ENCODE data around the gene NEK4.
"Not testable (repeated sequence)": the region's sequence is repeated elsewhere in the genome, so short reads cannot be mapped to it uniquely, and the experiment has no call there.

NEK4 gene

DNA sequence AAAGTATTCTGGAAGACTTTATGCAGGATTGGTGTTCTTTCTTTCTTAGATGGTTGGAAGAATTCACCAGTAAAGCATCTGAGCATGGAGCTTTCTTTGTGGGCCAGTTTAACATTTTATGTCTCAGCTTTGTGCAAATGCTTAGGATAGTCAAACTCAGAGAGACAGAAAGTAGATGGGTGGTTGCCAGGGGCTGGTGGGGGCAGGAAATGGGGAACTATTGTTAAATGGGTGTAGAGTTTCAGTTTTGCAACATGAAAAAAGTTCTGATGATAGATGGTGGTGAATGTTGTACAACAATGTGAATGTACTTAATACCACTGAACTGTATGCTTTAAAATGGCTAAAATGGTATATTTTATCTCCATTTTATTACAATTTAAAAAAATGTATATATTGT is 40.1 kb downstream of the NEK4 start:
- FAIRE-seq = no peak

GRCh38 chr3:52728753-52729152 is 42.0 kb downstream of the NEK4 start:
- not testable (repeated sequence) for FAIRE-seq

DNA sequence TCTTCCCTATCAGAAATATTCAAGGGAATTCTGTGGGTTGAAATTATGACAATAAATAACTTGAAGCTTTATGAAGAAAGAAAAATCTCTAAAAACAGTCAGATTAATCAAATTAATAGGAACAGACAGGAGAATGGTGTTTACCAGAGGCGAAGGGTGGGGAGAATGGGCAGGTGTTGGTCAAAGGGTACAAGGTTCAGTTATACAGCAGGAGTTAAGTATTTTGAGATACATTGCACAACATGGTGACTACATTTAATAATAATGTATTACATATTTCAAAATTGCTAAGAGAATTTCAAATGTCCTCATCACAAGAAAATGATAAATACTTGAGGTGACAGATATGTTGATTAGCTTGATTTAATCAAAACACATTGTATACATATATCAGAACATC is 46.2 kb downstream of the NEK4 start:
- no peak for FAIRE-seq

- no peak for FAIRE-seq
These were observed 46.8 kb downstream of the NEK4 start for GRCh38 chr3:52723935-52724334.

DNA sequence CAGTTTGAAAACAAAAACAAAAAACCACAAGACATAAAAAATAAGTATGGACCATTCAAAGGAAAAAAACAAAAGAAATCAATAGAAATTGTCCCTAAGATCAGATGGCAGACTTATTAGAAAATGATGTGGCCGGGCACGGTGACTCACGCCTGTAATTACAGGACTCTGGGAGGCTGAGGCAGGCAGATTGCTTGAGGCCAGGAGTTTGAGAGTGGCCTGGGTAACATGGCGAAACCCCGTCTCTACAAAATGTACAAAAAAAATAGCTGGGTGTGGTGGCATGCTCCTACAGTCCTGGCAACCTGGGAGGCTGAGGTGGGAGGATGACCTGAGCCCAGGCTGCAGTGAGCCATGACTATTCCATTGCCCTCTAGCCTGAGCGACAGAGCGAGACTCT is 48.2 kb downstream of the NEK4 start:
- no peak for FAIRE-seq

- no peak for FAIRE-seq
These were observed 49.1 kb downstream of the NEK4 start for GRCh38 chr3:52721730-52722008.

- no peak for FAIRE-seq
These were observed 49.6 kb downstream of the NEK4 start for GRCh38 chr3:52721002-52721729.

DNA sequence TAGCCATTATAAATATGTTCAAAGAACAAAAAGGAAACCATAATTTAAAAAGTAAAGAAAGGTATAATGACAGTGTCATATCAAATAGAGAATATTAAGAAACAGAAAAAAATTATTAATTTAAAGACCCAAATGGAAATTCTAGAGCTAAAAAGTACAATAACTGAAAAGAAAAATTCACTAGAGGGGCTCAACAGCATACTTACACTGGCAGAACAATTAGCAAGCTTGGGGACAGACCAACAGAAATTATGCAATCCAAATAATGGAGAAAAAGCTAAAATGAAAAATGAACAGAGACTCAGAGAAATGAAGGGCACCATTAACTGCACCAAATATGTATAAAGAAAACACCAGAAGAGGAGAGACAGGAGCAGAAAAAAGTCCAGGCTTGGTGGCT is 51.1 kb downstream of the NEK4 start:
- no peak for FAIRE-seq

DNA sequence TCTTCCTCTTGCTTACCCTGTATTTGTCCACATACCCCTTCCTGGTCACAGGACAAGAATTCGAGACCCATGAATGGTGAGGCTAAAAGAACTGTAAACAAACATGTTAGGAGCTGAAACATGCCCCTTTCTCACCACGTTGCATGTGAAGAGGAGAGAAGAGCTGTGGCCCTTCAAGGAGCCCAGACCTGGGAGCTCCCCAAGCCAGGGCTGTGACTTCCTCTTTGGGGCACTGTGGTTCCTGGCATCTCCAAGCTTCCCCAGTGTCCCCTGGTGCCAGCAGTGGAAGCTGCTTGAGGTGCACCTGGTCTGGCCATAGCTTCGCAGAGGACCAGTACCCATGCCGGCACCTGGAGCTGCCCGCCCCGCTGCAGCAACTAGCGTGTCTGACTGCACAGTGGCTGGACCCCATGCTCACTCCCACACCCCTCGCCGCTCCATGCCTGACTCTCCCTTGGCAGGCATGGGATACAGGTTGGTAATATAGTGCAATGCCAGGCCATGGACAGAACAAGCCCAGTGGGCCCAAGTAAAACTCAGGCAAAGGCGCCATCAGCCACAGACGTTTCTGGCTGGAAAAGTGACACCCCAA is 54.9 kb downstream of the NEK4 start:
- no peak for FAIRE-seq

GRCh38 chr3:52714335-52715302 is 56.1 kb downstream of the NEK4 start:
- no peak for FAIRE-seq

DNA sequence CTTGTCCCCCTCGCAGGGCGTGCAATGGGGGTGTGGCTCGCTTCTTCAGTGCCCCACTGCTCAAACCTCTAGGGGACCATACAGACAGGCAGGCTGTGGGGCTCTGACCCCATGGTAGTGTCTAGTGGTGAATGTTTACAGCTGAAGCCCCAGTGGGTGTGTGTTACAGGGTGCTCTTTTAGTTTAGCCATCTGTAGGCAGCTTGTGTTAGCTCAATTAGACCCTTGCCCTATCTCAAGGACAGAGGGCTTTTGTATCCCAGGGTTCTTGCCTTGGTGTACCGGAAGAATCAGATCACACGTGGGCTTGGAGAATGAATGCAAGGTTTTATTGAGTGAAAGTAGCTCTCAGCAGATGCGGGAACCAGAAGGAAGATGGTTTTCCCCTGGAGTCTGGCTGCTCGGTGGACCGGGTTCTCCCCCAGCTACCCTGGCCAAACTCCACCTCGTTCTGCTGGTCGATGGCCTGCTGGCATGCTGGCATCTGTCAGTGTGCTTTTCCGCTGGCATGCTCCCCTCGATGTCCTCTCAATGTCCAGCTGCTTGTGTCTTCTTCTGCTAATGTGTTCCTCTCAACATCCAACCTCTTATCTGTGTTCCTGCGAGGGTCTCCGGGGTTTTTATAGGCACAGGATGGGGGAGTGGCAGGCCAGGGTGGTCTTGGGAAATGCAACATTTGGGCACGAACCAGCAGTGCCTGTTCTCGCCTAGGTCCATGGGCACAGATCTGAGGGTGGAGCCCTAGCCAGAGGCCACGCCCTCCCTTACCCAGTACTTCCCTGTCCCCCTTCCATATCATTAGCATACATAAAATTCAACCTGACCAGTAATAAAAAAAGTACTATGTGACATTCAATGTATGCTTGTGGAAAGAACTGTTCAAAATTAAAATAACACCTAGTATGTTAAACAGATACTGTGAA is 58.2 kb downstream of the NEK4 start:
- no peak for FAIRE-seq

DNA sequence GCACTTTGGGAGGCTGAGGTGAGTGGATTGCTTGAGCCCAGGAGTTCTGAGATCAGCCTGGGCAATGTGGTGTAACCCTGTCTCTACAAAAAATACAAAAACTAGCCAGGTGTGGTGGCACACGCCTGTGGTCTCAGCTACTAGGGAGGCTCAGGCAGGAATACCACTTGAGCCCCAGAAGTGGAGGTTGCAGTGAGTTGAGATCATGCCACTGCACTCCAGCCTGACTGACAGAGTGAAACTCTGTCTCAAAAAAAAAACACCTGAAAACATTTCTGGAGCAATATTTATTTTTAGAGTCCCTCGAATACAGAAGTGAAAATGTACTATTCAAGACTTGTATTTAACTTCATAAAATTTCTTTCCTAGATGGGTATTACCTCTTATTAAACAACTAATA is 60.2 kb downstream of the NEK4 start:
- no peak for FAIRE-seq

DNA sequence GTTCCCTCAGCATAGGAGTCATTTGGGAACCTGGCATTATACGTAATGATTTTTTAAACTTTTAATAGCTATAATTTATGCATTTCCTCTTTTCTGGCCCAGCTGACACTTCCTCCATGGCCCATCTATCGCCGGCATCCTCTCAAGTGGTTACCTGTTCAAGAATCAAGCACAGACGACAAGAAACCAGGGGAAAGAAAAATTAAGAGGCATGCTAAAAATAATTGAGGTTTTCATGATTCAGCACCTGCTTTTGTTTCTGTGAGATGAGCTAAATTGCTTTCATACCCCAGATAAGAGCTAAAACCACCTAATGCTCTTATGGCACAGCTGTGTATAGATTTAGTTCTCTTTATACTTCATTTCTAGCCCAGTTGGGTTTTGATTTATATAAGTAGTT is 63.2 kb downstream of the NEK4 start:
- no peak for FAIRE-seq

- no peak for FAIRE-seq
These were observed 64.8 kb downstream of the NEK4 start, which contains the start of the genes GLT8D1 and SPCS1 for GRCh38 chr3:52705688-52706686. TSS of gene GLT8D1 (minus strand) at chr3:52705791. CDS start at chr3:52700460, 5,331 bp downstream. TSS of gene SPCS1 (plus strand) at chr3:52706106. CDS start at chr3:52706247, 141 bp downstream.

GRCh38 chr3:52705438-52705687 is 65.4 kb downstream of the NEK4 start:
- FAIRE-seq = no peak

DNA sequence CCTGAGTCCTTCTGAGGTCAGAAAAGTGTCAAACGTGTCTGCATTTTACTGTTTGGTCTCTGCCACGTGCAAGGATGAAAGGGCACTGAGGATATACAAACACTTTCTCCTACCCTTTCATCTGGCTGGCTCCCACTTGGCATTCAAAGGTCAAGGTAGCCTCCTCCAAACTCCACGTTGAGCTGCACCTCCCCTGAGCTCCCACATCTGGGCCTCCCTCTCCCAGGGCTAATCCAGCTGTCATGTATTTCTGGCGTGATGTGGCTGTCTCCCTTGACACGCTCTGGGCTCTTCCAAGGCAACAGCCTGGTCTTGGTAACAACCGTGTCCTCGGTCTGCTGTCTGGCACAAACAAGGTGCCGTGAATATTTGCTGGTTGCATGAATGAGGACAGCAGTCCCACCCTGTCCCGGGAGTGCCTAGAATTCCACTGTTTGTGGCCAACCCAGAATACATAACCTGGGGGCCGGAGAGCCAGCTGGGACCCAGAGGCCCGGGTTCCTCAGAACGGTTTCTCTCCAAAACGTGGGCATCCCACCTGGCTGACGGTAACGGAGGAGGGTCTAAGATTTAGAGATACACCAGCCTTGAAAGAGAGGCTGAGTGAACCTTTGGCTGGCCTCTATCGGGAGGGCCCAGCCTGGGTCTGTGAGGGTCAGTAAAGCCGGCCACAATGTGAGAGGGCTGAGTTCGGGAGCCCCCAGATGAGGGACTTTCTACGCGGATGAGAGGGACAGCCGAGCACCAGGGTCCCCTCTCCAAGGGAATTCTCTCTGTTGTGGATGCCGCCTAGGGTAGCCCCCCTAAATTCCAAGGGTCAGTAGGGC is 65.9 kb downstream of the NEK4 start:
- FAIRE-seq = no peak

GRCh38 chr3:52703341-52703740 is 67.4 kb downstream of the NEK4 start:
- no peak for FAIRE-seq

- FAIRE-seq = no peak
These were observed 73.1 kb downstream of the NEK4 start for GRCh38 chr3:52697632-52697965.

GRCh38 chr3:52696830-52697631 is 73.7 kb downstream of the NEK4 start:
- FAIRE-seq = no peak

Data from colon (tissue), 2 donors.